Measurements from ENCODE around the gene SETDB2. TPM values are rescaled to one million over a fixed set of nuclear protein-coding genes. Genes with fewer than 3 reads are reported as not detected.

Gene SETDB2
- total and polyA plus RNA-seq, 5 donors from 2014 or later, result 11.0 to 24.4 (median 15.0) TPM

- Mint-ChIP-seq H3K27me3 (no peaks in the 10 kb centered on the region), H3K9me3 (no peaks in the 10 kb centered on the region), H3K36me3 (peaks cover 18% of the 10 kb centered on the region), H3K4me1 (peaks cover 27 to 66% (median 55%) of the 10 kb centered on the region in 4 donors), H3K27ac (peak overlapping the region; percentile 90 to 99 (median 98)), H3K4me3 (peak overlapping the region; percentile 13 to 99 (median 92))
- Histone ChIP-seq H3K4me3 (ENCODE audit: low read depth, low read length) (peak overlapping the region; percentile 73), H3K36me3 (ENCODE audit: control insufficient read depth, insufficient read depth, low read length) (peaks cover 7% of the 10 kb centered on the region), H3K27ac (ENCODE audit: insufficient read depth, low read length, poor library complexity, severe bottlenecking) (peak overlapping the region; percentile 91), H3K9me3 (ENCODE audit: control insufficient read depth in 2 of 2, low read length in 2 of 2) (no peaks in the 10 kb centered on the region), H3K27me3 (ENCODE audit: control insufficient read depth, insufficient read depth, low read length) (no peaks in the 10 kb centered on the region), H3K4me1 (ENCODE audit: control insufficient read depth, insufficient read depth, low read length, poor library complexity, severe bottlenecking) (peaks cover 47% of the 10 kb centered on the region)
- DNase-seq (peak in 2 of 3 donors; percentile 25 to 54), ATAC-seq (ENCODE audit: low read depth in 2 of 2) (no peak)
These were observed 54.1 kb downstream of the SETDB2 start for GRCh38 chr13:49498206-49498605.

GRCh38 chr13:49499889-49500660 is 56.0 kb downstream of the SETDB2 start:
- peak overlapping the region in 2 of 4 donors; percentile 39 to 41 for H3K4me3 Mint-ChIP-seq
- Histone ChIP-seq H3K4me1 (ENCODE audit: control insufficient read depth, insufficient read depth, low read length, poor library complexity, severe bottlenecking) (peaks cover 40% of the 10 kb centered on the region), H3K4me3 (ENCODE audit: low read depth, low read length) (peak overlapping the region; percentile 73), H3K27me3 (ENCODE audit: control insufficient read depth, insufficient read depth, low read length) (no peaks in the 10 kb centered on the region), H3K36me3 (ENCODE audit: control insufficient read depth, insufficient read depth, low read length) (peaks cover 15% of the 10 kb centered on the region), H3K9me3 (ENCODE audit: control insufficient read depth in 2 of 2, low read length in 2 of 2) (no peaks in the 10 kb centered on the region), H3K27ac (ENCODE audit: insufficient read depth, low read length, poor library complexity, severe bottlenecking) (peak overlapping the region; percentile 44)
- H3K9me3 Mint-ChIP-seq, result no peaks in the 10 kb centered on the region
- ATAC-seq (ENCODE audit: low read depth in 2 of 2) (no peak), DNase-seq (peak in 1 of 3 donors; percentile 17)
- peak overlapping the region; percentile 75 to 90 (median 81) for H3K27ac Mint-ChIP-seq
- H3K36me3 Mint-ChIP-seq, result peaks cover 23% of the 10 kb centered on the region
- no peaks in the 10 kb centered on the region for H3K27me3 Mint-ChIP-seq
- H3K4me1 Mint-ChIP-seq, result peaks cover 15 to 67% (median 53%) of the 10 kb centered on the region in 4 donors

- ATAC-seq (ENCODE audit: low read depth in 2 of 2) (no peak), DNase-seq (no peak)
- Mint-ChIP-seq H3K4me3 (no peak overlapping the region), H3K9me3 (peaks cover 0 to 1% (median 0%) of the 10 kb centered on the region in 7 donors), H3K4me1 (peaks cover 24 to 60% (median 49%) of the 10 kb centered on the region in 4 donors), H3K36me3 (peaks cover 20% of the 10 kb centered on the region), H3K27me3 (no peaks in the 10 kb centered on the region), H3K27ac (no peak overlapping the region)
- Histone ChIP-seq H3K36me3 (ENCODE audit: control insufficient read depth, insufficient read depth, low read length) (peaks cover 31% of the 10 kb centered on the region), H3K27ac (ENCODE audit: insufficient read depth, low read length, poor library complexity, severe bottlenecking) (no peak overlapping the region), H3K9me3 (ENCODE audit: control insufficient read depth in 2 of 2, low read length in 2 of 2) (no peaks in the 10 kb centered on the region), H3K4me3 (ENCODE audit: low read depth, low read length) (no peak overlapping the region), H3K27me3 (ENCODE audit: control insufficient read depth, insufficient read depth, low read length) (no peaks in the 10 kb centered on the region), H3K4me1 (ENCODE audit: control insufficient read depth, insufficient read depth, low read length, poor library complexity, severe bottlenecking) (peaks cover 16% of the 10 kb centered on the region)
These were observed 58.9 kb downstream of the SETDB2 start for GRCh38 chr13:49502954-49503353.

- Histone ChIP-seq H3K4me1 (ENCODE audit: control insufficient read depth, insufficient read depth, low read length, poor library complexity, severe bottlenecking) (peaks cover 6% of the 10 kb centered on the region), H3K27me3 (ENCODE audit: control insufficient read depth, insufficient read depth, low read length) (no peaks in the 10 kb centered on the region), H3K9me3 (ENCODE audit: control insufficient read depth in 2 of 2, low read length in 2 of 2) (no peaks in the 10 kb centered on the region), H3K4me3 (ENCODE audit: low read depth, low read length) (no peak overlapping the region), H3K27ac (ENCODE audit: insufficient read depth, low read length, poor library complexity, severe bottlenecking) (no peak overlapping the region), H3K36me3 (ENCODE audit: control insufficient read depth, insufficient read depth, low read length) (peaks cover 38% of the 10 kb centered on the region)
- H3K9me3 Mint-ChIP-seq, result peaks cover 0 to 1% (median 0%) of the 10 kb centered on the region in 7 donors
- H3K27ac Mint-ChIP-seq, result no peak overlapping the region
- H3K4me1 Mint-ChIP-seq, result peaks cover 18 to 50% (median 39%) of the 10 kb centered on the region in 4 donors
- H3K4me3 Mint-ChIP-seq, result no peak overlapping the region
- peaks cover 19% of the 10 kb centered on the region for H3K36me3 Mint-ChIP-seq
- no peak for ATAC-seq (ENCODE audit: low read depth in 2 of 2)
- no peaks in the 10 kb centered on the region for H3K27me3 Mint-ChIP-seq
- no peak for DNase-seq
These were observed 59.9 kb downstream of the SETDB2 start for GRCh38 chr13:49503951-49504350.

GRCh38 chr13:49512578-49512977 is 68.5 kb downstream of the SETDB2 start:
- no peaks in the 10 kb centered on the region for H3K9me3 Mint-ChIP-seq
- no peaks in the 10 kb centered on the region for H3K27me3 Mint-ChIP-seq
- Histone ChIP-seq H3K36me3 (ENCODE audit: control insufficient read depth, insufficient read depth, low read length) (peaks cover 76% of the 10 kb centered on the region), H3K27me3 (ENCODE audit: control insufficient read depth, insufficient read depth, low read length) (no peaks in the 10 kb centered on the region), H3K4me1 (ENCODE audit: control insufficient read depth, insufficient read depth, low read length, poor library complexity, severe bottlenecking) (no peaks in the 10 kb centered on the region), H3K4me3 (ENCODE audit: low read depth, low read length) (no peak overlapping the region), H3K27ac (ENCODE audit: insufficient read depth, low read length, poor library complexity, severe bottlenecking) (no peak overlapping the region), H3K9me3 (ENCODE audit: control insufficient read depth in 2 of 2, low read length in 2 of 2) (no peaks in the 10 kb centered on the region)
- H3K36me3 Mint-ChIP-seq, result peaks cover 31% of the 10 kb centered on the region
- ATAC-seq (ENCODE audit: low read depth in 2 of 2) (no peak), DNase-seq (no peak)
- peaks cover 20 to 42% (median 32%) of the 10 kb centered on the region in 4 donors for H3K4me1 Mint-ChIP-seq
- peak overlapping the region; percentile 6 to 84 (median 52) for H3K27ac Mint-ChIP-seq
- no peak overlapping the region for H3K4me3 Mint-ChIP-seq

GRCh38 chr13:49516467-49516866 is 72.4 kb downstream of the SETDB2 start:
- ATAC-seq (ENCODE audit: low read depth in 2 of 2) (no peak), DNase-seq (no peak)
- peaks cover 15 to 33% (median 20%) of the 10 kb centered on the region in 4 donors for H3K4me1 Mint-ChIP-seq
- peak overlapping the region in 1 of 3 donors; percentile 13 for H3K27ac Mint-ChIP-seq
- Histone ChIP-seq H3K9me3 (ENCODE audit: control insufficient read depth in 2 of 2, low read length in 2 of 2) (no peaks in the 10 kb centered on the region), H3K4me3 (ENCODE audit: low read depth, low read length) (no peak overlapping the region), H3K4me1 (ENCODE audit: control insufficient read depth, insufficient read depth, low read length, poor library complexity, severe bottlenecking) (no peaks in the 10 kb centered on the region), H3K27me3 (ENCODE audit: control insufficient read depth, insufficient read depth, low read length) (no peaks in the 10 kb centered on the region), H3K27ac (ENCODE audit: insufficient read depth, low read length, poor library complexity, severe bottlenecking) (no peak overlapping the region), H3K36me3 (ENCODE audit: control insufficient read depth, insufficient read depth, low read length) (peaks cover 83% of the 10 kb centered on the region)
- no peaks in the 10 kb centered on the region for H3K9me3 Mint-ChIP-seq
- H3K4me3 Mint-ChIP-seq, result no peak overlapping the region
- peaks cover 45% of the 10 kb centered on the region for H3K36me3 Mint-ChIP-seq
- no peaks in the 10 kb centered on the region for H3K27me3 Mint-ChIP-seq

GRCh38 chr13:49517461-49517860 is 73.4 kb downstream of the SETDB2 start:
- ATAC-seq (ENCODE audit: low read depth in 2 of 2), result no peak
- Mint-ChIP-seq H3K4me1 (peaks cover 10 to 23% (median 16%) of the 10 kb centered on the region in 4 donors), H3K4me3 (no peak overlapping the region), H3K9me3 (no peaks in the 10 kb centered on the region), H3K27ac (peak overlapping the region in 1 of 3 donors; percentile 13), H3K36me3 (peaks cover 50% of the 10 kb centered on the region), H3K27me3 (no peaks in the 10 kb centered on the region)
- Histone ChIP-seq H3K27ac (ENCODE audit: insufficient read depth, low read length, poor library complexity, severe bottlenecking) (no peak overlapping the region), H3K27me3 (ENCODE audit: control insufficient read depth, insufficient read depth, low read length) (no peaks in the 10 kb centered on the region), H3K36me3 (ENCODE audit: control insufficient read depth, insufficient read depth, low read length) (peaks cover 89% of the 10 kb centered on the region), H3K4me1 (ENCODE audit: control insufficient read depth, insufficient read depth, low read length, poor library complexity, severe bottlenecking) (no peaks in the 10 kb centered on the region), H3K4me3 (ENCODE audit: low read depth, low read length) (no peak overlapping the region), H3K9me3 (ENCODE audit: control insufficient read depth in 2 of 2, low read length in 2 of 2) (no peaks in the 10 kb centered on the region)
- no peak for DNase-seq
